ENCODE data around the gene C1orf116.
"Not testable (repeated sequence)": the region's sequence is repeated elsewhere in the genome, so short reads cannot be mapped to it uniquely, and the experiment has no call there.

C1orf116 gene

DNA sequence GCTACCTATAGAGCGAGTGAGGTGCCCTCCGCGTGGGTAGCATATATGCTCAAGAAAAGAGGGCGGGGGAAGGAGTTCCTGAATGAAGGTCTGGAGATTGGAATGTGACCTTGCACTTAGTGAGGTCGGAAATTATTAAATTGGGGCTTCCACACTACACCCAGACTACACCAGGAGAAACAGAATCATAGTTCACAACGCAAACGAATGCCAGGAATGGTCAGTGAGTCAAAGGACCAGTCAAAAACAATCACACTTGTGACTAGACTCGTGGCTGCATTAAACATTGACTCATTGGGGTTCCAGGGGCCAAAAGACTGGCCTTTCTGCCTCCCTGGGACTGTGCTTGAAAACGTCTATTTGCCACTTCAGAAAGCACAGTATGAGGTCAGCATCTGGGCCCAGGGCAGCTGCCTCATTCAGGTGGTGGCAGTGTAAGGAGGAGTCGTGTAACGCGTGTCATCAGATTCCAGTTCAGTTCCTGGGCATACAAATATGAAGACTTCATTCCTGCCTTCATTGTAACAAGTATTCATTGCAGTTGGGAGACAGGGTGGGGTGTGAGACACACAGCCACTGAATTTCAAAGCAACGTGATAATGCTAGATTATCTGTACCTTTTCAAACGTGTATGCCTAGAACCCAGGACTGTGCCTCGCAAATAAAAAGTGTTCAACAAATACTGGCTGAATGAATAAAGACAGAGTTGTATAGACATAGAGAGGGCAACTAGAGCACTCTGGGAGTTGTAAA is 18.8 kb upstream of the C1orf116 start, which contains the start of gene YOD1:
Gene YOD1, minus strand, starts transcription at position 18 of the 753 bp plus-strand sequence. CDS start 178 bp downstream, outside the sequence.
- H3K9me3 Mint-ChIP-seq = no peaks in the 10 kb centered on the region
- peaks cover 3 to 8% of the 10 kb centered on the region in 2 donors for H3K36me3 Mint-ChIP-seq
- H3K27ac Mint-ChIP-seq = peak within 1 kb of the TSS; percentile 92
- ATAC-seq (replicated peaks) (no peak), DNase-seq (no peak)
- H3K4me3 Mint-ChIP-seq = peak within 1 kb of the TSS; percentile 86 to 94
- H3K27me3 Mint-ChIP-seq = no peaks in the 10 kb centered on the region
- H3K4me1 Mint-ChIP-seq = peaks cover 30 to 50% of the 10 kb centered on the region in 2 donors

DNA sequence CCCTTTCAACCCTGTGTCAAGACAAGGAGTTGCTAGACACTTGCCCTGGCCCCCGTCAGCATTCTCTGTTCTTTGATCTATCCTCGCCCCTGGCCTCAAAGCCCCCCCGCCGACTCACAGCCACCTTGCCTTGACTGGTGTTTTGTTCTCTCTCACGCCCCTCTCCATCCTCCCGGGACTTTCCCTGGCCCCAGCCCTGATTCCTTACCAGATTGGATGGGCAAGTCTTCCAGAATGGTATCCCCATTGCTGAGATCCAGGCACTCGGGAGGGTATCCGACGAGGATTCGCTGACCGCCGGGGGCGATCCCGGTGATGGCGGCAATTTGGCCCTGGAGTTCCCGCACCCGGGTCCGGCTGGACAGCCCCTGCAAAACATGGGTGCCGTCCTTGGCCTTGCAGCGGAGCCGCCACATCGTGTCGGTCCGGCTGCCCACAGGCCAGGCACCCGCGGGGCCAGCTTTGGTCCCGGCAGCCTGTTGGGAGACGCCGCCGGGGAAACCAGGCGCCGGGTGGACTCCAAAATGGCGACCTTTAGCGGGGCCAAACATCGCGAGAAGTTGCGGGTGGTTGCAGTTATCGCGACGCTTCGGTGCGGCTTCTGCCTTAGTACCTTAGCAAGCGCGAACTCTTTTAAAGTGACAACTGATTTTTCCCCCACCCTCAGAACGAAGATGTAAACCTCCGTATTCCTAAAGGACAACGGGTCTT is 18.1 kb upstream of the C1orf116 start:
- peak; percentile 86 for DNase-seq
- peaks cover 3 to 11% of the 10 kb centered on the region in 2 donors for H3K36me3 Mint-ChIP-seq
- ATAC-seq (replicated peaks) = peak; percentile 49 to 55
- H3K4me3 Mint-ChIP-seq = peak overlapping the region; percentile 86 to 92
- H3K27ac Mint-ChIP-seq = peak overlapping the region; percentile 92
- H3K9me3 Mint-ChIP-seq = no peaks in the 10 kb centered on the region
- H3K4me1 Mint-ChIP-seq = peaks cover 30 to 53% of the 10 kb centered on the region in 2 donors
- H3K27me3 Mint-ChIP-seq = no peaks in the 10 kb centered on the region

DNA sequence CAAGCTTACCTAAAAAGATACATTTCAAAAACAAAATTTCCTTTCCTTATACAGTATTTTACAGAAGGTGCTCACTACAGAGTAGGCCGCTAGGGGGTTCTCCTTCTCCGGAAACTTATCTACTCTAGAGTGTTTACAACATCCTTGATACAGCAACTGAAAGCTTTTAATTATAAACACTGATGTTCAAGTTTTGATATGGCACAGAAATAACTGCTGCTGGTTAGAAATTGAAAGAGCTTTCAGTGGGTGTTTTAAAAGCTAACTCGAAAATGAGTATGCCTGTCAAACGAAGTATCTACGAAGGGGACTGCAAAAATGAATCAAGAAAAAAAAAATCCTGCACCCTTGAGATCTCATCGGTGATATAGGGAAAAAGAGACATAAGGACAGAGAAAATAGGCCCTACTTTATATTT is 17.4 kb upstream of the C1orf116 start:
- H3K27ac Mint-ChIP-seq = peak overlapping the region; percentile 92
- ATAC-seq (replicated peaks) (peak; percentile 21 to 26), DNase-seq (no peak)
- H3K4me3 Mint-ChIP-seq = peak overlapping the region; percentile 86 to 92
- H3K9me3 Mint-ChIP-seq = no peaks in the 10 kb centered on the region
- H3K36me3 Mint-ChIP-seq = peaks cover 3 to 13% of the 10 kb centered on the region in 2 donors
- no peaks in the 10 kb centered on the region for H3K27me3 Mint-ChIP-seq
- peaks cover 29 to 52% of the 10 kb centered on the region in 2 donors for H3K4me1 Mint-ChIP-seq

DNA sequence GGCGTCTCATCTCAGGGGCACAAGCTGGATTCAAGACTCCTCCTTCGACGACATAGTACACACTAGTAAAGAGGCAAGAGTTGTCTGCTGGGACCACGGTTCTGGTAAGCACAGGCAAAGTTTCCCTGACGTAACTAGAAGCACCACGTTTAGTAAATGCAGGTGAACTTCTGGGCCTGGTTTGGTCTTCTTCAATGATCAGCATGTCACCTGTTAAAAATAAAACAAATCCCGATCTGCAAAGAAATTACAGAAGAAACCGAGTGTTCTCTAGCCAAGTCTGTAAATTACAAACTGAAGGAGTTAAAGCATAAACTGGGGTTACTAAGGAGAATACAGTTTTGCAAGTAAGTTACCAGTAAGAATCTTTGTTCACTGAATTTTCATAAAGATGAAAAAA is 17.0 kb upstream of the C1orf116 start:
- ATAC-seq (replicated peaks) (no peak), DNase-seq (no peak)
- H3K27me3 Mint-ChIP-seq = no peaks in the 10 kb centered on the region
- H3K4me3 Mint-ChIP-seq = peak overlapping the region in 1 of 2 donors; percentile 86
- H3K27ac Mint-ChIP-seq = no peak overlapping the region
- no peaks in the 10 kb centered on the region for H3K9me3 Mint-ChIP-seq
- H3K36me3 Mint-ChIP-seq = peaks cover 6 to 16% of the 10 kb centered on the region in 2 donors
- H3K4me1 Mint-ChIP-seq = peaks cover 24 to 48% of the 10 kb centered on the region in 2 donors

DNA sequence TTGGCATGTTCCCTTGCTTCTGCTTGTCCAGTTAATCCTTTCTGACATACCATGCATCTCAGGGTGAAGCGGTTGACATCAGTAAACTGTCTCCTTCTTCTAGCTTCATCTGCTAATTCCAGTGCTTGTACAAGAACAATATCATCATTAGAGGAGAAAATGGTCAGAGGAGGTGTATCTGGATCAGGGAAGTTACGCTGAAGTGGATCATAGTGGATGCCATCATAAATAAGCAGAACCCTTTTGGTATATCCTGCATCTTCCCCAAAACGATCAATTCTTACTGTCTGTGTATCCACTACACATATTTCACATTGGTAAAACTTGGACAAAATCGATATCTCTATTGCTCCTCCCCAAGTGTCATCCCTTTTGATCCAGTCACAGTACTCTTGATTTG is 16.5 kb upstream of the C1orf116 start:
- H3K9me3 Mint-ChIP-seq = no peaks in the 10 kb centered on the region
- no peaks in the 10 kb centered on the region for H3K27me3 Mint-ChIP-seq
- H3K36me3 Mint-ChIP-seq = peaks cover 8 to 16% of the 10 kb centered on the region in 2 donors
- no peak for ATAC-seq (replicated peaks)
- no peak overlapping the region for H3K4me3 Mint-ChIP-seq
- no peak for DNase-seq
- peaks cover 21 to 43% of the 10 kb centered on the region in 2 donors for H3K4me1 Mint-ChIP-seq
- H3K27ac Mint-ChIP-seq = no peak overlapping the region

DNA sequence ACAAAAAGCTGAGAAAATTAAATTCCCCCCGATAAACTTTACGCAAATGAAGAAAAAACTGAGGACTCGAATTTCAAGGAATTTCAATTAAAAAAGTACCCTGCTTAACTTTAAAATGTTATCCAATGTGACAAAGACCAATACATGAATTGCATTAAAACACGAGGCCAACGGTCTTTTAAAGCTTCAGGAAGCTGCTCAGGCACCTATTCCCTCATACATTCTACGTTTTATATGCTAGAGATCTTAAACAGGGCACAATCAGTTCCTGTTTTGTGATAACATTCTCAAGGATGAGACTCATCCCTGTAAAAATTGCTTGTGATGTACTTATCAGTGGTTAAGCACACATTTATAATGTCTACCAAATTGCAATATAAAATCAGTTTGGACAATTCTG is 15.5 kb upstream of the C1orf116 start:
- Mint-ChIP-seq H3K36me3 (peaks cover 8 to 13% of the 10 kb centered on the region in 2 donors), H3K9me3 (no peaks in the 10 kb centered on the region), H3K27ac (no peak overlapping the region), H3K27me3 (no peaks in the 10 kb centered on the region), H3K4me3 (no peak overlapping the region), H3K4me1 (peaks cover 14 to 35% of the 10 kb centered on the region in 2 donors)
- ATAC-seq (replicated peaks) (no peak), DNase-seq (no peak)

DNA sequence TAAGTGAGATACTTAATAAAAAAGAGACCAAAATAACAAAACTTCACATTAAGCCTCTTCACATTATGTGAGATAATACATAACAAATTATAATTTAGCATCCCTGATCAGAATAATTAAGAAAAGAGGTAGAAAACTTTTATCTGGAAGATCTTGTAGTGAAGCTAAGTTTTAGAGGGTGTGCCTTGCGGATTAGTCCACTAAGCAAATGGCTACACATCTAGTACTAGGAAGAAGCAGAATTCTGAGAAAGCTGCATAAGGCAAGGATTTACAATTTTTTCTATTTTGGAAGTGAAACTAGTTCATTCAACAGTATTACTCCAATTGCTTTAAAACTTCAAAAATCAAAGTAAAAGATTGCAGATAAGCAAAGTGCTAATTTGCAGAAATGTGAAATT is 14.9 kb upstream of the C1orf116 start:
- H3K4me1 Mint-ChIP-seq = peaks cover 14 to 32% of the 10 kb centered on the region in 2 donors
- no peak for ATAC-seq (replicated peaks)
- DNase-seq = no peak
- H3K9me3 Mint-ChIP-seq = no peaks in the 10 kb centered on the region
- H3K36me3 Mint-ChIP-seq = peaks cover 8 to 17% of the 10 kb centered on the region in 2 donors
- no peaks in the 10 kb centered on the region for H3K27me3 Mint-ChIP-seq
- no peak overlapping the region for H3K27ac Mint-ChIP-seq
- no peak overlapping the region for H3K4me3 Mint-ChIP-seq

DNA sequence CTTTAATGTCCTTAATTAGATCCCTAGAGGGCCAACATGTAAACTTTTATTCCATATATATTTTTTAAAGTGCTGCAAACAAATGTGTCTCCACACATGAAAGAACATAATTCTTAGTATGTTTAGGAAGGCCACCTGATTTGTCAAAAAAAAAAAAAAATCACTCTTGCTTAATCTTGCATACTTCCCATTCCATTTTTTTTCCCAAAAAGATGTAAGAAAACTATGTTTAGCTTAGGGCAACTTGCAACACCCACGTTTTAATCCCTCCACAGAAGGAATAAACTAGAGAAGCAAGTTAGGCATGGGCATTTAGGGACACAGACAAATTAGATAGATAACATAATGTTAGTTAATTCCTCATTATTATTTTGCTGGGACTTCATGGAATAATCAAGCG is 12.9 kb upstream of the C1orf116 start:
- no peaks in the 10 kb centered on the region for H3K9me3 Mint-ChIP-seq

DNA sequence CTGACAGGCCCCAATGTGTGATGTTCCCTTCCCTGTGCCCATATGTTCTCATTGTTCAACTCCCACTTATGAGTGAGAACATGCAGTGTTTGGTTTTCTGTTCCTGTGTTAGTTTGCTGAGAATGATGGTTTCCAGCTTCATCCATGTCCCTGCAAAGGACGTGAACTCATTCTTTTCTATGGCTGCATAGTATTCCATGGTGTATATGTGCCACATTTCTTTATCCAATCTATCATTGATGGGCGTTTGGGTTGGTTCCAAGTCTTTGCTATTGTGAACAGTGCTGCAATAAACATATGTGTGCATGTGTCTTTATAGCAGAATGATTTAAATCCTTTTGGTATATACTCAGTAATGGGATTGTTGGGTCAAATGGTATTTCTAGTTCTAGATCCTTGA is 8.8 kb upstream of the C1orf116 start:
- not testable (repeated sequence) for H3K4me3 Mint-ChIP-seq; H3K27ac Mint-ChIP-seq; H3K27me3 Mint-ChIP-seq; DNase-seq; H3K9me3 Mint-ChIP-seq; ATAC-seq (replicated peaks); H3K4me1 Mint-ChIP-seq
- H3K36me3 Mint-ChIP-seq = peaks cover 9 to 19% of the 10 kb centered on the region in 2 donors

More for the DNA sequence above, 12.9 kb upstream of the C1orf116 start:
- ATAC-seq (replicated peaks) = no peak
- Mint-ChIP-seq H3K4me3 (no peak overlapping the region), H3K36me3 (peaks cover 11 to 23% of the 10 kb centered on the region in 2 donors), H3K4me1 (peaks cover 8 to 22% of the 10 kb centered on the region in 2 donors), H3K27ac (no peak overlapping the region), H3K27me3 (no peaks in the 10 kb centered on the region)
- no peak for DNase-seq

DNA sequence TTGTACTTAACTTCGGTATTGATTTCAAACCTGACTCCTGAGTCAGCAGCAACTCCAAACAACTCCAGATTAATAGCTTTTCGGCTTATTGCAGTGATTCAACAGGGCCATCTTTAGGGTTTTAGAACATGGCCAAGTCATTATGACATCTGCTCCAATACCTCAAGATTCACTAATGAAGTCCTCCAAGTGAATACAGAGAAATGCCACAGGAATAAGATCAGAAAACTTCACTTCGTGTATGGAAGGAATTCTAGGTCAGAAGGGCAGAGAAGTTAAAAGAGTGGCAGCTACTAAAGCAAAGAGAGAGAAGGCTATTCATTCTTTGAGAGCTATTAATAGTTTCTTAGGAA is 7.6 kb upstream of the C1orf116 start:
- Mint-ChIP-seq H3K9me3 (no peaks in the 10 kb centered on the region), H3K4me3 (no peak overlapping the region), H3K27me3 (peaks cover 5% of the 10 kb centered on the region in 2 donors), H3K27ac (no peak overlapping the region), H3K4me1 (peaks cover 0 to 4% of the 10 kb centered on the region in 2 donors), H3K36me3 (peaks cover 9 to 14% of the 10 kb centered on the region in 2 donors)
- ATAC-seq (replicated peaks) (no peak), DNase-seq (no peak)

DNA sequence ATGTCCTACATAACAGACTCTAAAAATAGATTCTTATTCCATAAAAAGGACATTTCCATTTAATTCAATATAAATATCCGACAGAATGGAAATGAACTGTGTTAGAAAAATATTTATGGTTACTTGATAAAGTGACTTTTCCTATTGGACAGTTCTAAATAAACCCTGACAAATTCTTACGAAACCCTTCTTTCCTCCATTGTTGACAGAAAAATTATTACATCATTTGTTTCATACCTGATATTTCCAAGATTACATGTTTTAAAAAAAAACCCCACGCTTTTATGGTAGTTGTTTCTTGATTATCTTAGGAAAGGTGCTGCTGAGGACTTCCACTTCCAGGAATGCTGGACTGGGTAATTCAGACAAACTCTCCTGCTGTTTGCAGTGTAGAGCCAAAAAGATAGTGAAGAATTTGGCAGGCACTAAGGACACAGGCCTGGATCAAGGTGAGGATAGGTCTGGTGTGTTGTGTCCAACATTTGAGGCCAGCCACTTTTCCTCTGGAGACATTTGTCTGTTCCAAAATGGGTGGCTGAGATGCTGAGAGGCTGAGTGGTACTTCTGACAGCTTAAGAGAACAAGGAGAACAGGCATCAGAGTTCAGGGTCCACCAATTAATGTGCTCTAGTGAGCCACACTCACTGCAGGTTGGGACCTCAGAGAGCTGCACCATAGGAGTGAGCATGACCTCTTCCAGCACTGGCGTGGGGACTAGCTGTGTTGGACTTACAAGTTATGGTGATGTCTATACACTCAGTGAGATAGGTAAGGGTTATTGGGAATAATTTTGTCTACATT is 7.0 kb upstream of the C1orf116 start:
- Mint-ChIP-seq H3K4me1 (peaks cover 0 to 4% of the 10 kb centered on the region in 2 donors), H3K36me3 (peaks cover 5 to 11% of the 10 kb centered on the region in 2 donors), H3K27me3 (peaks cover 6 to 10% of the 10 kb centered on the region in 2 donors), H3K4me3 (no peak overlapping the region), H3K9me3 (no peaks in the 10 kb centered on the region), H3K27ac (no peak overlapping the region)
- DNase-seq (no peak), ATAC-seq (replicated peaks) (no peak)

DNA sequence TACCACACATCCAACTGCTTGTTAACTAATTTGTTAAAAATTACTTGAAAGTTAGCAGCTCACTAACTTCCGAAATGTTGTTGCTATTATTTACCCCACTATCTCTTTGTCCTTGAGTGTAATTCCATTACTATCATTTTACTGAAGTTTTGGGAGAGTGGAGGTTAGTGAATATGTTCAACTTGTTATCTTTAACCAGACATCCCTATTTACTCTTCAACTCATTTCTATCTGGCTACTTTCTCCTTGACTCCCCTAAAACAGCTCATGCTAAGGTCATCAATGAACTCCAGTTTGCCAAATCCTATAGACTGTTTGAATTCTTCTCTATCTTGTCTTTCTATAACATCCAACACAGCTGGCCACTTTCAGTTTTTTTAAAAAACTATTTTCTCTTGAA is 4.3 kb upstream of the C1orf116 start:
- Mint-ChIP-seq H3K36me3 (peaks cover under 1% of the 10 kb centered on the region in 2 donors), H3K4me3 (no peak overlapping the region), H3K27ac (no peak overlapping the region), H3K27me3 (peaks cover 16% of the 10 kb centered on the region in 2 donors), H3K4me1 (peaks cover 0 to 2% of the 10 kb centered on the region in 2 donors), H3K9me3 (no peaks in the 10 kb centered on the region)
- DNase-seq (no peak), ATAC-seq (replicated peaks) (no peak)

DNA sequence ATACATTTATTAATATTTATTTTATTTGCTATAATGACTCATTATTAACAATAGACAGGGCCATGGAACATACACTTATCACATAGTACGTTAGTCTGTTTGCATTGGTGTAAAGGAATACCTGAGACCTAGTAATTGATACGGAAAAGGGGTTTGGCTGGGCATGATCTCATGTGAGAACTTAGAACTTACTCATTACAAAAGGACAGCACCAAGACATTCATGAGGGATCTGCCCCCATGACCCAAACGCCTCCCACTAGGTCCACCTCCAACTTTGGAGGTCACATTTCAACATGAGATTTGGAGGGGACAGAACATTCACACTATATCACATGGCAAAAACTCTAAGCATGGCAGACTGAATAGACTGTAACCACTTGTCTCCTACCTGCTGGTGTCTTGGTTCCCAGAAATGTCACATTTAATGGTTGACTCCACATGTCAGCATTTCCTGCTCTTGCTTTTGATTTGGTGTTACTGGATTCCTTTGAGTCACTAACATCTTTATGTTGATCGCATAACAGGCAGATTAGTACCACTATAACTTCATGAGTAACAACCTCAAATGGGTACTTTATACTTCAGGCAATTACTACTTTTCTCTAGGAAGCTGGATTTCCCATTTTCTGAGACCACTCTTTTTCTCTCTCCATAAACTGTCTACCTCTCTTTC is 3.5 kb upstream of the C1orf116 start:
- no peak for DNase-seq
- Mint-ChIP-seq H3K4me1 (peaks cover 0 to 2% of the 10 kb centered on the region in 2 donors), H3K36me3 (no peaks in the 10 kb centered on the region), H3K4me3 (no peak overlapping the region), H3K9me3 (no peaks in the 10 kb centered on the region), H3K27ac (no peak overlapping the region), H3K27me3 (peaks cover 25% of the 10 kb centered on the region in 2 donors)
- ATAC-seq (replicated peaks) = no peak

DNA sequence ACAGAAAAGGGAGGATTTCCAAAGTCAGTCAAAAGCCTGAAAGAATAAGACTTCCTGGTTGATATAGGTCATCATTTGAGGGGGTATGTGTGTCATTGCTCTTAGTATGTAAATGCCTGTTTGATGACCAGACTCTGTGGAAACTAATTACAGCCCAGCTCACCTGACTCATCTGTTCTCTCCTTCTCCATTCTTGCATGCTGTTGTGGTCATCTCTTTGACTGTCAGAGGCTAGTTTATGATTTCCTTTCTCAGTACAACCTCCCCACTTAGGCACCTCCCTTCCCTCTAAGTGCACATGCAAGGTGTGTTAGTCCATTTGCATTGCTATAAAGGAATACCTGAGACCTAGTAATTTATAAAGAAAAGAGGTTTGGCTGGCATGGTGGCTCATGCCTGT is 2.4 kb upstream of the C1orf116 start:
- H3K9me3 Mint-ChIP-seq = no peaks in the 10 kb centered on the region
- peak; percentile 66 to 80 for ATAC-seq (replicated peaks)
- DNase-seq = no peak
- no peak overlapping the region for H3K4me3 Mint-ChIP-seq
- H3K27ac Mint-ChIP-seq = no peak overlapping the region
- H3K4me1 Mint-ChIP-seq = no peaks in the 10 kb centered on the region
- no peaks in the 10 kb centered on the region for H3K36me3 Mint-ChIP-seq
- peaks cover 34 to 35% of the 10 kb centered on the region in 2 donors for H3K27me3 Mint-ChIP-seq

Data from stimulated activated naive B cell treated with anti-CD40 and anti-IgM and Interleukin-4, amounts not matched to agents 10 μg/mL and 1 μg/mL and 100 μg/mL, for 72 hours (primary cell).